T-cell (primary cell): Measurements from ENCODE around the gene UBAC2. TPM values are rescaled to one million over a fixed set of nuclear protein-coding genes. Genes with fewer than 3 reads are reported as not detected.

Experiments used
- ATAC-seq, 4 experiments: fragments of 200-7000 bp in 3 of 4; fragments of 150-1000 bp in 1 of 4; cut with Tn5 transposase; replicated peaks in 1 of 4; 1 replicate in 3 of 4; 2 replicates in 1 of 4; pipeline ENCODE4 v1.10.0; 2021; ENCODE audit warnings: moderate library complexity in 3 of 4, mild to moderate bottlenecking in 2 of 4, moderate number of reproducible peaks in 1 of 4
- CTCF ChIA-PET, 2 donors: fragments of 300-600 bp; sonication (Branson Sonifier 250); formaldehyde crosslinking; loops; one replicate each; lab custom pipeline; 2022; ENCODE audit warnings: antibody characterized with exemption in 2 of 2; lab: Charles Lee
- POLR2A ChIA-PET, 2 donors: fragments of 300-600 bp; sonication (Branson Sonifier 250); formaldehyde crosslinking; loops; one replicate each; lab custom pipeline; 2022; ENCODE audit warnings: antibody characterized with exemption in 2 of 2; lab: Charles Lee
- DNase-seq, 35 experiments: peaks; one replicate each; pipeline versions ENCODE4 v3.0.0 to v3.0.0-alpha.2; 2013 to 2023
- H3K27ac ChIP-seq: one replicate; pipeline ENCODE4 v1.5.1; 2013; ENCODE audit warnings: low read length
- H3K27me3 ChIP-seq, 2 experiments: replicated peaks in 1 of 2; 1 replicate in 1 of 2; 2 replicates in 1 of 2; pipeline versions ENCODE4 v1.6.1 to v1.7.0; 2013; ENCODE audit warnings: low read length in 1 of 2, mixed read lengths in 1 of 2; ENCODE audit not compliant: control insufficient read depth in 2 of 2, insufficient read depth in 2 of 2; ENCODE audit errors: extremely low read depth in 1 of 2
- H3K36me3 ChIP-seq, 2 donors: 1 replicate in 1 of 2; 2 replicates in 1 of 2; pipeline versions ENCODE4 v1.6.1 to v1.7.0; 2013; ENCODE audit warnings: low read length in 1 of 2; ENCODE audit not compliant: control insufficient read depth in 2 of 2, insufficient read depth in 1 of 2; ENCODE audit errors: extremely low read depth in 1 of 2
- H3K4me1 ChIP-seq, 2 experiments: 1 replicate in 1 of 2; 2 replicates in 1 of 2; pipeline versions ENCODE4 v1.6.1 to v1.7.0; 2013; ENCODE audit warnings: low read length in 2 of 2, mixed read lengths in 1 of 2; ENCODE audit not compliant: insufficient read depth in 2 of 2, control insufficient read depth in 1 of 2; ENCODE audit errors: extremely low read depth in 1 of 2
- H3K4me3 ChIP-seq, 2 donors: 1 replicate in 1 of 2; 2 replicates in 1 of 2; pipeline versions ENCODE4 v1.5.1 to v1.7.0; 2013; ENCODE audit warnings: mild to moderate bottlenecking in 2 of 2, low read length in 1 of 2, moderate library complexity in 1 of 2; ENCODE audit not compliant: control insufficient read depth in 1 of 2; ENCODE audit errors: extremely low read depth in 1 of 2
- H3K9me3 ChIP-seq: 2 replicates; pipeline ENCODE4 v1.7.0; 2013
- H3K27ac Mint-ChIP-seq, 2 donors: one replicate each; pipeline ENCODE4 v1.8.0; 2020 to 2021; ENCODE audit warnings: mild to moderate bottlenecking in 2 of 2, mixed read lengths in 2 of 2
- H3K27me3 Mint-ChIP-seq, 2 donors: one replicate each; pipeline ENCODE4 v1.8.0; 2021 to 2022; ENCODE audit warnings: mixed read lengths in 2 of 2
- H3K36me3 Mint-ChIP-seq: one replicate; pipeline ENCODE4 v1.8.0; 2021; ENCODE audit warnings: mixed read lengths
- H3K4me1 Mint-ChIP-seq, 3 donors: one replicate each; pipeline ENCODE4 v1.8.0; 2020 to 2022; ENCODE audit warnings: mixed read lengths in 3 of 3, mild to moderate bottlenecking in 1 of 3
- H3K4me3 Mint-ChIP-seq, 3 donors: one replicate each; pipeline ENCODE4 v1.8.0; 2020 to 2022; ENCODE audit warnings: mild to moderate bottlenecking in 3 of 3, mixed read lengths in 3 of 3, moderate library complexity in 3 of 3
- H3K9me3 Mint-ChIP-seq, 3 donors: one replicate each; pipeline ENCODE4 v1.8.0; 2020 to 2022; ENCODE audit warnings: mixed read lengths in 3 of 3
- WGBS: methylation state at CpG from one replicate; pipeline ENCODE4 v1.1.5; 2013; ENCODE audit warnings: missing lambda C conversion rate; ENCODE audit not compliant: insufficient coverage; 5-methylcytosine and 5-hydroxymethylcytosine counted together
- total RNA-seq, 35 experiments: library from RNA in 6 of 35; stranded (reverse) in 6 of 35; fragments of 120-200 nt in 1 of 35; gene quantifications; one replicate each; pipeline versions ENCODE4 v1.2.1 to v1.2.4 and lab custom pipeline; 2013 to 2026

The UBAC2 gene
- total RNA-seq, 5 donors from 2014 or later (not counting 1 experiment from before 2014, with no cell fraction given) = 83.3 to 99.3 (median 84.9) TPM

DNA sequence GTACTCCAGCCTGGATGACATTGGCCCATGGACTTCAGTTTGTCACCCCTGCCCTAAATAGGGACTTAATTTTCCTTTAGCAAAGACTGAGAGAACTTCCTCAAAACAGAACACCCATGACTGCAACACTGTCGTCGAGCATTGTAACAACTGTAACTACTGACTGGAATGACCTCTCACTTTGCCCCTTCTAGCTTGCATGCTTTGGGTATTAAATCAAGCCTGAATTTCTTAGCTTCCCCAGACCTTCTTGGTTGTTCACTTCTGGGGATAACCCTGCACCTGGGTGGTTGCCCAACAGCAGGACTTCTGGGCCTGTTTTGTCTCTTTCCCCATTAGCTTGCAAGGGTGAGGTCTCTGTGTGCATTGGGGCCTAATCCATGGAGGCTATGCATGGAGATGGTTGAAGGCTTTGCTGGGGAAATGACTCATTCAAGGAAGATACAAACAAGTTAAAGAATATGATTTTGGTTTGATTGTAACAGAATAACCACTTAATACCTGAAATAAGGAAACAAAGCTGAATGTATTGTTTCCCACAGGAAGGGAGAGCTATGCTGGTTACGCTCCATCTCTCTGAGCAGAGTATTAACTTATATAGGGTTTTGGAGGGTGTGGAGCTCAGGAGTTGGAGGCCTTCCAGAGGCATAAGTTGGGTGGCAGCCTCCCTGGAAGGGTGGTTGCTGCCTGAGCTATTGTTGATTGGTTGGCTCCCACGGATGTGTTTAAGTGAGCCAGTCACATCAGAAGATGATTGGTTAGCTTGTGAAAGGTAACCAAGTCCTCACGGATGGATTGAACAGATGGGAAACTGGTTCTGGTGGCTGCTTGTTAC is 34.7 kb upstream of the UBAC2 start:
- DNase-seq (no peak), ATAC-seq (no peak)
- Histone ChIP-seq H3K36me3 (no peaks in the 10 kb centered on the region), H3K27me3 (no peaks in the 10 kb centered on the region), H3K4me3 (no peak overlapping the region), H3K4me1 (no peaks in the 10 kb centered on the region), H3K9me3 (no peaks in the 10 kb centered on the region), H3K27ac (no peak overlapping the region)
- Mint-ChIP-seq H3K4me3 (no peak overlapping the region), H3K36me3 (no peaks in the 10 kb centered on the region), H3K27ac (peak overlapping the region in 1 of 2 donors; percentile 44), H3K9me3 (no peaks in the 10 kb centered on the region), H3K4me1 (no peaks in the 10 kb centered on the region), H3K27me3 (no peaks in the 10 kb centered on the region)
- ChIA-PET POLR2A (no interaction called here), CTCF (interaction anchor here in 1 of 2 donors (0.8 to 1.4 kb wide), 2 partner anchors 142 to 283 kb away, joined by 3 to 4 read pairs; no protein-coding TSS in a partner anchor)
- WGBS = 78% methylated on average over 5 of the region's 5 CpGs

- 85% methylated on average over 16 of the region's 18 CpGs for WGBS
- H3K36me3 ChIP-seq = no peaks in the 10 kb centered on the region
- DNase-seq (no peak), ATAC-seq (no peak)
- no peak overlapping the region for H3K27ac Mint-ChIP-seq
- no peaks in the 10 kb centered on the region for H3K9me3 ChIP-seq
- H3K27me3 Mint-ChIP-seq = peaks cover 0 to 4% of the 10 kb centered on the region in 2 donors
- H3K4me1 ChIP-seq = peaks cover 2 to 12% of the 10 kb centered on the region in 2 experiments
- ChIA-PET CTCF (interaction anchor here (0.6 to 10.4 kb wide), 4 partner anchors 31 to 266 kb away, joined by 3 to 246 read pairs (median 4); partner anchors contain the start of gene GPR18 (in 1 of the 2)), POLR2A (interaction anchor here in 1 of 2 donors (1.1 kb wide), 1 partner anchor 14 kb away, joined by 3 read pairs; no protein-coding TSS in a partner anchor)
- H3K27me3 ChIP-seq = no peaks in the 10 kb centered on the region
- H3K9me3 Mint-ChIP-seq = no peaks in the 10 kb centered on the region
- no peaks in the 10 kb centered on the region for H3K36me3 Mint-ChIP-seq
- no peak overlapping the region for H3K27ac ChIP-seq
- H3K4me1 Mint-ChIP-seq = peaks cover 8 to 19% (median 16%) of the 10 kb centered on the region in 3 donors
- no peak overlapping the region for H3K4me3 ChIP-seq
- H3K4me3 Mint-ChIP-seq = no peak overlapping the region
These were observed 27.7 kb upstream of the UBAC2 start for GRCh38 chr13:99172951-99173350.

GRCh38 chr13:99173606-99174005 is 27.0 kb upstream of the UBAC2 start:
- Mint-ChIP-seq H3K27me3 (peaks cover 0 to 4% of the 10 kb centered on the region in 2 donors), H3K9me3 (no peaks in the 10 kb centered on the region), H3K4me1 (peaks cover 15 to 25% (median 22%) of the 10 kb centered on the region in 3 donors), H3K27ac (no peak overlapping the region), H3K4me3 (no peak overlapping the region), H3K36me3 (no peaks in the 10 kb centered on the region)
- H3K27me3 ChIP-seq = no peaks in the 10 kb centered on the region
- ATAC-seq (no peak), DNase-seq (no peak)
- ChIA-PET POLR2A (no interaction called here), CTCF (interaction anchor here (0.6 to 10.4 kb wide), 4 partner anchors 13 to 93 kb away, joined by 3 to 246 read pairs (median 6); partner anchors contain the start of gene GPR18 (in 1 of the 2))
- H3K4me3 ChIP-seq = no peak overlapping the region
- H3K36me3 ChIP-seq = no peaks in the 10 kb centered on the region
- H3K9me3 ChIP-seq = no peaks in the 10 kb centered on the region
- H3K4me1 ChIP-seq = peaks cover 8 to 19% of the 10 kb centered on the region in 2 experiments
- no peak overlapping the region for H3K27ac ChIP-seq
- WGBS = 92% methylated on average over 3 of the region's 3 CpGs

DNA sequence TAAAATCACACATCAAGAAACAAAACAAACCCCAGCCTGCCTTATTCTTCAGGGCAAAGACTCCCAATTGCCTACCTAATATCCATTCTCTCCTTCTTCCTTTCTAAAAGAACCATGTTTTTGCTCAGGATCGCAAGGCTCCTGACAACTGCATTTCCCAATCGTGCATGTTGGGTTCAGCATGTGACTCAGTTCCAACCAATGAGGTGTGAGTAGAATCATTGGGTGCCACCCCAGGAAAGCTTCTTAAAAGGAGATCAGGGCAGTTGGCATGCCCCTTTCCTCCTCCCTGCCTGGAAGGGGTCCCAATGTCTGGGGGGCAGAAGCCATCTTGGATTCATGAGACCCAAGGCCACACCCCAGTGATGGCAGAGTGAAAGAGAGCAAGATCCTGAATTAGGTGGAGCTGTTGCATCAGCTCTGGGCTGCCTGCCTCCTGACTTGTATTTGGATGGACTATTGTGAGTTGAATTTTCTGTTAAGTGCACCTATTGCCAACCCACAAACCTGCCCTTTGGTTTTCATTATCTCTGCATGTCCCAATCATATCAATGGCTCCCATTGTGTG is 26.0 kb upstream of the UBAC2 start:
- Histone ChIP-seq H3K4me1 (peaks cover 15 to 29% of the 10 kb centered on the region in 2 experiments), H3K27ac (no peak overlapping the region), H3K4me3 (no peak overlapping the region), H3K27me3 (no peaks in the 10 kb centered on the region), H3K9me3 (no peaks in the 10 kb centered on the region), H3K36me3 (no peaks in the 10 kb centered on the region)
- ChIA-PET CTCF (interaction anchor here in 1 of 2 donors (10.4 kb wide), 1 partner anchor 92 kb away, joined by 246 read pairs; no protein-coding TSS in a partner anchor), POLR2A (interaction anchor here in 1 of 2 donors (0.7 kb wide), 1 partner anchor 361 kb away, joined by 3 read pairs; no protein-coding TSS in a partner anchor)
- peaks cover 25 to 35% (median 32%) of the 10 kb centered on the region in 3 donors for H3K4me1 Mint-ChIP-seq
- peaks cover 0 to 4% of the 10 kb centered on the region in 2 donors for H3K27me3 Mint-ChIP-seq
- no peak overlapping the region for H3K4me3 Mint-ChIP-seq
- no peaks in the 10 kb centered on the region for H3K9me3 Mint-ChIP-seq
- DNase-seq (no peak), ATAC-seq (no peak)
- no peaks in the 10 kb centered on the region for H3K36me3 Mint-ChIP-seq
- no peak overlapping the region for H3K27ac Mint-ChIP-seq
- no CpG with 5 or more reads among the region's 2 CpGs for WGBS

GRCh38 chr13:99176309-99177276 is 24.1 kb upstream of the UBAC2 start:
- H3K9me3 ChIP-seq = no peaks in the 10 kb centered on the region
- ATAC-seq = peak; percentile 85 to 91 (median 89)
- peaks cover 0 to 3% (median 0%) of the 10 kb centered on the region in 3 donors for H3K9me3 Mint-ChIP-seq
- no peaks in the 10 kb centered on the region for H3K27me3 ChIP-seq
- peak overlapping the region; percentile 49 to 52 for H3K27ac Mint-ChIP-seq
- DNase-seq = peak; percentile 33 to 90 (median 72)
- H3K27me3 Mint-ChIP-seq = peaks cover 0 to 4% of the 10 kb centered on the region in 2 donors
- peaks cover 18 to 39% of the 10 kb centered on the region in 2 experiments for H3K4me1 ChIP-seq
- H3K4me3 Mint-ChIP-seq = peak overlapping the region; percentile 48 to 54 (median 52)
- ChIA-PET CTCF (interaction anchor here (0.5 to 10.4 kb wide), 51 partner anchors 8 to 724 kb away, joined by 3 to 246 read pairs (median 5); partner anchors contain the start of gene GPR18 (in 2 of the 2)), POLR2A (interaction anchor here (0.6 to 1.5 kb wide), 9 partner anchors 58 to 891 kb away, joined by 3 to 6 read pairs (median 3); no protein-coding TSS in a partner anchor)
- WGBS = 19% methylated on average over 11 of the region's 24 CpGs
- H3K27ac ChIP-seq = no peak overlapping the region
- H3K4me1 Mint-ChIP-seq = peaks cover 37 to 45% (median 43%) of the 10 kb centered on the region in 3 donors
- H3K36me3 Mint-ChIP-seq = peaks cover 2% of the 10 kb centered on the region
- H3K4me3 ChIP-seq = peak overlapping the region in 1 of 2 donors; percentile 18
- H3K36me3 ChIP-seq = no peaks in the 10 kb centered on the region
